ENCODE measurements around the gene HDGFL1. TPM values are rescaled to one million over a fixed set of nuclear protein-coding genes. Genes with fewer than 3 reads are reported as not detected.

The HDGFL1 gene
- total and polyA plus RNA-seq, 4 donors, result not detected

- Histone ChIP-seq H3K9ac (ENCODE audit: insufficient read depth in 1 of 2, low read length in 2 of 2) (no peak overlapping the region), H3K27ac (ENCODE audit: low read depth in 1 of 2, low read length in 1 of 2) (no peak overlapping the region), H3K9me3 (ENCODE audit: control insufficient read depth in 4 of 4, insufficient read depth in 3 of 4, low read length in 3 of 4) (peaks cover 0 to 2% (median 0%) of the 10 kb centered on the region in 4 donors), H3K36me3 (ENCODE audit: control insufficient read depth in 4 of 4, insufficient read depth in 4 of 4, low read length in 4 of 4) (no peaks in the 10 kb centered on the region), H3K4me1 (ENCODE audit: control insufficient read depth in 5 of 5, insufficient read depth in 5 of 5, low read length in 5 of 5) (peaks cover 0 to 18% (median 9%) of the 10 kb centered on the region in 5 donors), H3K4me3 (no peak overlapping the region), H3K27me3 (ENCODE audit: control insufficient read depth in 3 of 3, insufficient read depth in 3 of 3, low read length in 2 of 3) (no peaks in the 10 kb centered on the region)
- no peak for DNase-seq
- TF ChIP-seq CTCF (IDR thresholded peaks at IDR 0.05; ENCODE audit: control extremely low read depth, extremely low read depth), result no peak
- ATAC-seq (ENCODE audit: insufficient read depth, low FRiP score), result no peak
- WGBS, 2 donors, result 69 to 76% methylated on average over 4 of the region's 4 CpGs
Measured at GRCh38 chr6:22610127-22610526, 40.8 kb downstream of the HDGFL1 start.

GRCh38 chr6:22612236-22612635 lies 42.9 kb downstream of the HDGFL1 start:
- 66 to 81% methylated on average over 3 of the region's 3 CpGs for whole genome bisulfite sequencing, 2 donors

GRCh38 chr6:22613051-22613450 lies 43.7 kb downstream of the HDGFL1 start:
- H3K4me3 ChIP-seq, result no peak overlapping the region
- 61 to 78% methylated on average over 1 of the region's 1 CpG for WGBS, 2 donors

More at GRCh38 chr6:22612236-22612635, 42.9 kb downstream of the HDGFL1 start:
- ATAC-seq (ENCODE audit: insufficient read depth, low FRiP score), result no peak
- Histone ChIP-seq H3K36me3 (ENCODE audit: control insufficient read depth in 4 of 4, insufficient read depth in 4 of 4, low read length in 4 of 4) (no peaks in the 10 kb centered on the region), H3K27ac (ENCODE audit: low read depth in 1 of 2, low read length in 1 of 2) (peak overlapping the region in 1 of 2 donors; percentile 40), H3K4me1 (ENCODE audit: control insufficient read depth in 5 of 5, insufficient read depth in 5 of 5, low read length in 5 of 5) (peaks cover 0 to 18% (median 9%) of the 10 kb centered on the region in 5 donors), H3K27me3 (ENCODE audit: control insufficient read depth in 3 of 3, insufficient read depth in 3 of 3, low read length in 2 of 3) (no peaks in the 10 kb centered on the region), H3K9ac (ENCODE audit: insufficient read depth in 1 of 2, low read length in 2 of 2) (no peak overlapping the region), H3K4me3 (no peak overlapping the region), H3K9me3 (ENCODE audit: control insufficient read depth in 4 of 4, insufficient read depth in 3 of 4, low read length in 3 of 4) (peaks cover 0 to 3% (median 1%) of the 10 kb centered on the region in 4 donors)
- no peak for TF ChIP-seq CTCF (IDR thresholded peaks at IDR 0.05; ENCODE audit: control extremely low read depth, extremely low read depth)
- DNase-seq, result peak in 2 of 3 donors; percentile 58 to 64

More at GRCh38 chr6:22613051-22613450, 43.7 kb downstream of the HDGFL1 start:
- peaks cover 0 to 18% (median 9%) of the 10 kb centered on the region in 5 donors for H3K4me1 ChIP-seq (ENCODE audit: control insufficient read depth in 5 of 5, insufficient read depth in 5 of 5, low read length in 5 of 5)
- ATAC-seq (ENCODE audit: insufficient read depth, low FRiP score) (no peak), DNase-seq (no peak)
- no peak overlapping the region for H3K27ac ChIP-seq (ENCODE audit: low read depth in 1 of 2, low read length in 1 of 2)
- H3K9me3 ChIP-seq (ENCODE audit: control insufficient read depth in 4 of 4, insufficient read depth in 3 of 4, low read length in 3 of 4), result peaks cover 0 to 3% (median 1%) of the 10 kb centered on the region in 4 donors
- H3K9ac ChIP-seq (ENCODE audit: insufficient read depth in 1 of 2, low read length in 2 of 2), result no peak overlapping the region
- no peaks in the 10 kb centered on the region for H3K36me3 ChIP-seq (ENCODE audit: control insufficient read depth in 4 of 4, insufficient read depth in 4 of 4, low read length in 4 of 4)
- TF ChIP-seq CTCF (IDR thresholded peaks at IDR 0.05; ENCODE audit: control extremely low read depth, extremely low read depth), result no peak
- H3K27me3 ChIP-seq (ENCODE audit: control insufficient read depth in 3 of 3, insufficient read depth in 3 of 3, low read length in 2 of 3), result no peaks in the 10 kb centered on the region

Measured in lung (tissue), 12 donors.